Measurements from ENCODE around the gene IL3. TPM values are rescaled to one million over a fixed set of nuclear protein-coding genes. Genes with fewer than 3 reads are reported as not detected.

IL3 gene
- total and polyA plus RNA-seq, 9 of the 15 experiments (the other 6 are each of a cell fraction or from before 2014, with no cell fraction given), result not detected

DNA sequence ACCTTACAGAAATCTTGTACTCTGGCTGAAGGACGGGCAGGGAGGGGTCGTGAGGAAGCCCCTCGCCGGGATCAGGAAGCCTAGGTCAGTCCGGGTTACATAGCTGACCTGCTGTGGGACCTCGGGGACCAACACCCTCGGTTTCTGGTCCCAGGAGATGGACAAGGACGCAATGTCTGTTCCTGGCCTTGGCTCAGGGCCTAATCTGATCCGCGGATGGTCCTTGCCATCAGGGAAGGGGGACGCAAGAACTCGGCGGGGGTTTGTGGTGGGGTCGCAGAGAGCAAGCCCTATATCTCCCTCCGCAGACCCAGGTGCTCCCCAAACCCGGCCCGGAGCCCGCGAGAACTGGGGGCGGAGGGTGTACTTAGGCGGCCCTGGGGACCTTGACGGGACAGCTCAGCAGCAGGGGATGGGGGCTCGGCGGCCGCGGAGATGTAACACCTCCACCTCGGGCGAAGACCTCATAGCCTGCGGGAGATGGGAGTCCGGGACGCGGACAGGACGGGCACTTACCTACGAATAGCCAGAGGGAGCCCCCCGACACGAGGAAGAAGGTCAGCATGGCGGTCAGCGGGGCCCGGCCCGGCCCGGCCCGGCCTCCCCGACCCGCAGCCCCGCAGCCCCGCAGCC lies 49.4 kb upstream of the IL3 start (continued):
- TF ChIP-seq, protein P1, sequence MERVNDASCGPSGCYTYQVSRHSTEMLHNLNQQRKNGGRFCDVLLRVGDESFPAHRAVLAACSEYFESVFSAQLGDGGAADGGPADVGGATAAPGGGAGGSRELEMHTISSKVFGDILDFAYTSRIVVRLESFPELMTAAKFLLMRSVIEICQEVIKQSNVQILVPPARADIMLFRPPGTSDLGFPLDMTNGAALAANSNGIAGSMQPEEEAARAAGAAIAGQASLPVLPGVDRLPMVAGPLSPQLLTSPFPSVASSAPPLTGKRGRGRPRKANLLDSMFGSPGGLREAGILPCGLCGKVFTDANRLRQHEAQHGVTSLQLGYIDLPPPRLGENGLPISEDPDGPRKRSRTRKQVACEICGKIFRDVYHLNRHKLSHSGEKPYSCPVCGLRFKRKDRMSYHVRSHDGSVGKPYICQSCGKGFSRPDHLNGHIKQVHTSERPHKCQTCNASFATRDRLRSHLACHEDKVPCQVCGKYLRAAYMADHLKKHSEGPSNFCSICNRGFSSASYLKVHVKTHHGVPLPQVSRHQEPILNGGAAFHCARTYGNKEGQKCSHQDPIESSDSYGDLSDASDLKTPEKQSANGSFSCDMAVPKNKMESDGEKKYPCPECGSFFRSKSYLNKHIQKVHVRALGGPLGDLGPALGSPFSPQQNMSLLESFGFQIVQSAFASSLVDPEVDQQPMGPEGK (CRISPR knock-in tag; IDR thresholded peaks at IDR 0.05; ENCODE audit: borderline replicate concordance), result no peak
- TF ChIP-seq, protein P2, sequence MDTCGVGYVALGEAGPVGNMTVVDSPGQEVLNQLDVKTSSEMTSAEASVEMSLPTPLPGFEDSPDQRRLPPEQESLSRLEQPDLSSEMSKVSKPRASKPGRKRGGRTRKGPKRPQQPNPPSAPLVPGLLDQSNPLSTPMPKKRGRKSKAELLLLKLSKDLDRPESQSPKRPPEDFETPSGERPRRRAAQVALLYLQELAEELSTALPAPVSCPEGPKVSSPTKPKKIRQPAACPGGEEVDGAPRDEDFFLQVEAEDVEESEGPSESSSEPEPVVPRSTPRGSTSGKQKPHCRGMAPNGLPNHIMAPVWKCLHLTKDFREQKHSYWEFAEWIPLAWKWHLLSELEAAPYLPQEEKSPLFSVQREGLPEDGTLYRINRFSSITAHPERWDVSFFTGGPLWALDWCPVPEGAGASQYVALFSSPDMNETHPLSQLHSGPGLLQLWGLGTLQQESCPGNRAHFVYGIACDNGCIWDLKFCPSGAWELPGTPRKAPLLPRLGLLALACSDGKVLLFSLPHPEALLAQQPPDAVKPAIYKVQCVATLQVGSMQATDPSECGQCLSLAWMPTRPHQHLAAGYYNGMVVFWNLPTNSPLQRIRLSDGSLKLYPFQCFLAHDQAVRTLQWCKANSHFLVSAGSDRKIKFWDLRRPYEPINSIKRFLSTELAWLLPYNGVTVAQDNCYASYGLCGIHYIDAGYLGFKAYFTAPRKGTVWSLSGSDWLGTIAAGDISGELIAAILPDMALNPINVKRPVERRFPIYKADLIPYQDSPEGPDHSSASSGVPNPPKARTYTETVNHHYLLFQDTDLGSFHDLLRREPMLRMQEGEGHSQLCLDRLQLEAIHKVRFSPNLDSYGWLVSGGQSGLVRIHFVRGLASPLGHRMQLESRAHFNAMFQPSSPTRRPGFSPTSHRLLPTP (IDR thresholded peaks at IDR 0.05; ENCODE audit: borderline replicate concordance, extremely low read depth, insufficient read length), result no peak
- TF ChIP-seq PHF8 (IDR thresholded peaks at IDR 0.05; ENCODE audit: borderline replicate concordance, low read length), result peak; percentile 13; the same call in 1 of the 2 replicates
- peak; percentile 20; the same call in 1 of the 2 replicates for TF ChIP-seq NFIC (IDR thresholded peaks at IDR 0.05)
- TF ChIP-seq MYC (IDR thresholded peaks at IDR 0.05; ENCODE audit: low read depth, low read length), result no peak
- TF ChIP-seq MYC (CRISPR knock-in tag; IDR thresholded peaks at IDR 0.05; ENCODE audit: borderline replicate concordance, low read depth), result no peak
- no peak for TF ChIP-seq CHD4 (IDR thresholded peaks at IDR 0.05; ENCODE audit: insufficient read depth, insufficient replicate concordance, low read depth, low read length, poor library complexity, severe bottlenecking)
- TF ChIP-seq L3MBTL2 (IDR thresholded peaks at IDR 0.05), result 0 out of 2 replicates have a peak, but pooled peaks have one; percentile 20
- no peak for TF ChIP-seq SIRT6 (IDR thresholded peaks at IDR 0.05; ENCODE audit: low read depth, low read length)
- TF ChIP-seq TOE1 (IDR thresholded peaks at IDR 0.05; ENCODE audit: borderline replicate concordance), result no peak
- TF ChIP-seq TOE1 (CRISPR knock-in tag; IDR thresholded peaks at IDR 0.05; ENCODE audit: borderline replicate concordance, low read depth), result no peak
- no peak for TF ChIP-seq U2AF1 (optimal IDR thresholded peaks at IDR 0.05; ENCODE audit: low read depth, low read length)
- TF ChIP-seq LARP7 (IDR thresholded peaks at IDR 0.05), result no peak
- TF ChIP-seq ZNF79 (CRISPR knock-in tag; IDR thresholded peaks at IDR 0.05; ENCODE audit: low read depth), result no peak
- no peak for TF ChIP-seq ZZZ3 (IDR thresholded peaks at IDR 0.05)
- no peak for TF ChIP-seq TRIM28 (IDR thresholded peaks at IDR 0.05)

Data from K562 (cell line).